ENCODE data around the gene MKX.

The MKX gene

GRCh38 chr10:27717224-27717623 lies 28.4 kb downstream of the MKX start:
- H3K27me3 ChIP-seq (ENCODE audit: control insufficient read depth in 5 of 5, insufficient read depth in 4 of 5, low read length in 5 of 5): no peaks in the 10 kb centered on the region
- no peak overlapping the region for H3K9ac ChIP-seq (ENCODE audit: low read length in 5 of 5)
- peaks cover 0 to 19% (median 8%) of the 10 kb centered on the region in 5 donors for H3K4me1 ChIP-seq (ENCODE audit: control insufficient read depth in 5 of 5, insufficient read depth in 5 of 5, low read length in 5 of 5)
- no peak overlapping the region for H3K27ac ChIP-seq (ENCODE audit: low read depth, low read length)
- no peak overlapping the region for H3K4me3 ChIP-seq (ENCODE audit: low read depth in 1 of 5, low read length in 5 of 5)
- H3K36me3 ChIP-seq (ENCODE audit: control insufficient read depth in 5 of 5, insufficient read depth in 5 of 5, low read length in 5 of 5): no peaks in the 10 kb centered on the region
- H3K9me3 ChIP-seq (ENCODE audit: control insufficient read depth in 5 of 5, low read length in 5 of 5): no peaks in the 10 kb centered on the region

- no peaks in the 10 kb centered on the region for H3K27me3 ChIP-seq (ENCODE audit: control insufficient read depth in 5 of 5, insufficient read depth in 4 of 5, low read length in 5 of 5)
- no peaks in the 10 kb centered on the region for H3K9me3 ChIP-seq (ENCODE audit: control insufficient read depth in 5 of 5, low read length in 5 of 5)
- H3K9ac ChIP-seq (ENCODE audit: low read length in 5 of 5): no peak overlapping the region
- no peaks in the 10 kb centered on the region for H3K36me3 ChIP-seq (ENCODE audit: control insufficient read depth in 5 of 5, insufficient read depth in 5 of 5, low read length in 5 of 5)
- H3K4me3 ChIP-seq (ENCODE audit: low read depth in 1 of 5, low read length in 5 of 5): no peak overlapping the region
- H3K27ac ChIP-seq (ENCODE audit: low read depth, low read length): no peak overlapping the region
- peaks cover 0 to 19% (median 8%) of the 10 kb centered on the region in 5 donors for H3K4me1 ChIP-seq (ENCODE audit: control insufficient read depth in 5 of 5, insufficient read depth in 5 of 5, low read length in 5 of 5)
Measured at GRCh38 chr10:27716521-27716920, 29.1 kb downstream of the MKX start.

GRCh38 chr10:27715505-27715904 lies 30.1 kb downstream of the MKX start:
- Histone ChIP-seq H3K4me1 (ENCODE audit: control insufficient read depth in 5 of 5, insufficient read depth in 5 of 5, low read length in 5 of 5) (peaks cover 0 to 19% (median 8%) of the 10 kb centered on the region in 5 donors), H3K36me3 (ENCODE audit: control insufficient read depth in 5 of 5, insufficient read depth in 5 of 5, low read length in 5 of 5) (no peaks in the 10 kb centered on the region), H3K27me3 (ENCODE audit: control insufficient read depth in 5 of 5, insufficient read depth in 4 of 5, low read length in 5 of 5) (no peaks in the 10 kb centered on the region), H3K4me3 (ENCODE audit: low read depth in 1 of 5, low read length in 5 of 5) (no peak overlapping the region), H3K9ac (ENCODE audit: low read length in 5 of 5) (no peak overlapping the region), H3K27ac (ENCODE audit: low read depth, low read length) (no peak overlapping the region), H3K9me3 (ENCODE audit: control insufficient read depth in 5 of 5, low read length in 5 of 5) (no peaks in the 10 kb centered on the region)

GRCh38 chr10:27714349-27714748 lies 31.3 kb downstream of the MKX start:
- H3K36me3 ChIP-seq (ENCODE audit: control insufficient read depth in 5 of 5, insufficient read depth in 5 of 5, low read length in 5 of 5): no peaks in the 10 kb centered on the region
- peak overlapping the region in 2 of 5 donors; percentile 32 to 45 for H3K9ac ChIP-seq (ENCODE audit: low read length in 5 of 5)
- peak overlapping the region in 1 of 5 donors; percentile 24 for H3K4me3 ChIP-seq (ENCODE audit: low read depth in 1 of 5, low read length in 5 of 5)
- H3K27me3 ChIP-seq (ENCODE audit: control insufficient read depth in 5 of 5, insufficient read depth in 4 of 5, low read length in 5 of 5): no peaks in the 10 kb centered on the region
- no peaks in the 10 kb centered on the region for H3K9me3 ChIP-seq (ENCODE audit: control insufficient read depth in 5 of 5, low read length in 5 of 5)
- H3K4me1 ChIP-seq (ENCODE audit: control insufficient read depth in 5 of 5, insufficient read depth in 5 of 5, low read length in 5 of 5): peaks cover 0 to 19% (median 8%) of the 10 kb centered on the region in 5 donors
- no peak overlapping the region for H3K27ac ChIP-seq (ENCODE audit: low read depth, low read length)

- no peak overlapping the region for H3K27ac ChIP-seq (ENCODE audit: low read depth, low read length)
- no peaks in the 10 kb centered on the region for H3K27me3 ChIP-seq (ENCODE audit: control insufficient read depth in 5 of 5, insufficient read depth in 4 of 5, low read length in 5 of 5)
- peak overlapping the region in 2 of 5 donors; percentile 32 to 45 for H3K9ac ChIP-seq (ENCODE audit: low read length in 5 of 5)
Measured at GRCh38 chr10:27713941-27714340, 31.7 kb downstream of the MKX start.

GRCh38 chr10:27710014-27710413 lies 35.6 kb downstream of the MKX start:
- Histone ChIP-seq H3K4me3 (ENCODE audit: low read depth in 1 of 5, low read length in 5 of 5) (no peak overlapping the region), H3K27me3 (ENCODE audit: control insufficient read depth in 5 of 5, insufficient read depth in 4 of 5, low read length in 5 of 5) (no peaks in the 10 kb centered on the region), H3K9me3 (ENCODE audit: control insufficient read depth in 5 of 5, low read length in 5 of 5) (no peaks in the 10 kb centered on the region), H3K9ac (ENCODE audit: low read length in 5 of 5) (no peak overlapping the region), H3K4me1 (ENCODE audit: control insufficient read depth in 5 of 5, insufficient read depth in 5 of 5, low read length in 5 of 5) (peaks cover 0 to 16% (median 7%) of the 10 kb centered on the region in 5 donors), H3K27ac (ENCODE audit: low read depth, low read length) (no peak overlapping the region), H3K36me3 (ENCODE audit: control insufficient read depth in 5 of 5, insufficient read depth in 5 of 5, low read length in 5 of 5) (no peaks in the 10 kb centered on the region)

More at GRCh38 chr10:27713941-27714340, 31.7 kb downstream of the MKX start:
- Histone ChIP-seq H3K4me1 (ENCODE audit: control insufficient read depth in 5 of 5, insufficient read depth in 5 of 5, low read length in 5 of 5) (peaks cover 0 to 19% (median 8%) of the 10 kb centered on the region in 5 donors), H3K36me3 (ENCODE audit: control insufficient read depth in 5 of 5, insufficient read depth in 5 of 5, low read length in 5 of 5) (no peaks in the 10 kb centered on the region), H3K4me3 (ENCODE audit: low read depth in 1 of 5, low read length in 5 of 5) (peak overlapping the region in 1 of 5 donors; percentile 24), H3K9me3 (ENCODE audit: control insufficient read depth in 5 of 5, low read length in 5 of 5) (no peaks in the 10 kb centered on the region)

- H3K4me1 ChIP-seq (ENCODE audit: control insufficient read depth in 5 of 5, insufficient read depth in 5 of 5, low read length in 5 of 5): peaks cover 0 to 9% (median 1%) of the 10 kb centered on the region in 5 donors
- H3K9me3 ChIP-seq (ENCODE audit: control insufficient read depth in 5 of 5, low read length in 5 of 5): no peaks in the 10 kb centered on the region
- H3K4me3 ChIP-seq (ENCODE audit: low read depth in 1 of 5, low read length in 5 of 5): no peak overlapping the region
- no peak overlapping the region for H3K27ac ChIP-seq (ENCODE audit: low read depth, low read length)
- H3K27me3 ChIP-seq (ENCODE audit: control insufficient read depth in 5 of 5, insufficient read depth in 4 of 5, low read length in 5 of 5): no peaks in the 10 kb centered on the region
- no peak overlapping the region for H3K9ac ChIP-seq (ENCODE audit: low read length in 5 of 5)
- H3K36me3 ChIP-seq (ENCODE audit: control insufficient read depth in 5 of 5, insufficient read depth in 5 of 5, low read length in 5 of 5): no peaks in the 10 kb centered on the region
Measured at GRCh38 chr10:27709304-27709703, 36.3 kb downstream of the MKX start.

- H3K4me3 ChIP-seq (ENCODE audit: low read depth in 1 of 5, low read length in 5 of 5): no peak overlapping the region
- H3K9me3 ChIP-seq (ENCODE audit: control insufficient read depth in 5 of 5, low read length in 5 of 5): no peaks in the 10 kb centered on the region
- no peaks in the 10 kb centered on the region for H3K27me3 ChIP-seq (ENCODE audit: control insufficient read depth in 5 of 5, insufficient read depth in 4 of 5, low read length in 5 of 5)
- no peak overlapping the region for H3K27ac ChIP-seq (ENCODE audit: low read depth, low read length)
- no peak overlapping the region for H3K9ac ChIP-seq (ENCODE audit: low read length in 5 of 5)
- H3K36me3 ChIP-seq (ENCODE audit: control insufficient read depth in 5 of 5, insufficient read depth in 5 of 5, low read length in 5 of 5): no peaks in the 10 kb centered on the region
- H3K4me1 ChIP-seq (ENCODE audit: control insufficient read depth in 5 of 5, insufficient read depth in 5 of 5, low read length in 5 of 5): peaks cover 0 to 12% (median 0%) of the 10 kb centered on the region in 5 donors
Measured at GRCh38 chr10:27701938-27702537, 43.6 kb downstream of the MKX start.

GRCh38 chr10:27699776-27700175 lies 45.8 kb downstream of the MKX start:
- H3K27ac ChIP-seq (ENCODE audit: low read depth, low read length): no peak overlapping the region
- H3K27me3 ChIP-seq (ENCODE audit: control insufficient read depth in 5 of 5, insufficient read depth in 4 of 5, low read length in 5 of 5): no peaks in the 10 kb centered on the region
- no peaks in the 10 kb centered on the region for H3K36me3 ChIP-seq (ENCODE audit: control insufficient read depth in 5 of 5, insufficient read depth in 5 of 5, low read length in 5 of 5)
- no peaks in the 10 kb centered on the region for H3K9me3 ChIP-seq (ENCODE audit: control insufficient read depth in 5 of 5, low read length in 5 of 5)
- H3K9ac ChIP-seq (ENCODE audit: low read length in 5 of 5): no peak overlapping the region
- peaks cover 0 to 12% (median 0%) of the 10 kb centered on the region in 5 donors for H3K4me1 ChIP-seq (ENCODE audit: control insufficient read depth in 5 of 5, insufficient read depth in 5 of 5, low read length in 5 of 5)
- H3K4me3 ChIP-seq (ENCODE audit: low read depth in 1 of 5, low read length in 5 of 5): no peak overlapping the region

- no peaks in the 10 kb centered on the region for H3K27me3 ChIP-seq (ENCODE audit: control insufficient read depth in 5 of 5, insufficient read depth in 4 of 5, low read length in 5 of 5)
- H3K9me3 ChIP-seq (ENCODE audit: control insufficient read depth in 5 of 5, low read length in 5 of 5): no peaks in the 10 kb centered on the region
- H3K4me3 ChIP-seq (ENCODE audit: low read depth in 1 of 5, low read length in 5 of 5): no peak overlapping the region
- no peaks in the 10 kb centered on the region for H3K36me3 ChIP-seq (ENCODE audit: control insufficient read depth in 5 of 5, insufficient read depth in 5 of 5, low read length in 5 of 5)
- H3K9ac ChIP-seq (ENCODE audit: low read length in 5 of 5): no peak overlapping the region
- no peak overlapping the region for H3K27ac ChIP-seq (ENCODE audit: low read depth, low read length)
- peaks cover 0 to 12% (median 0%) of the 10 kb centered on the region in 5 donors for H3K4me1 ChIP-seq (ENCODE audit: control insufficient read depth in 5 of 5, insufficient read depth in 5 of 5, low read length in 5 of 5)
Measured at GRCh38 chr10:27698961-27699360, 46.7 kb downstream of the MKX start.
